Measurements from ENCODE around the gene GAS2L1.

GAS2L1 gene

DNA sequence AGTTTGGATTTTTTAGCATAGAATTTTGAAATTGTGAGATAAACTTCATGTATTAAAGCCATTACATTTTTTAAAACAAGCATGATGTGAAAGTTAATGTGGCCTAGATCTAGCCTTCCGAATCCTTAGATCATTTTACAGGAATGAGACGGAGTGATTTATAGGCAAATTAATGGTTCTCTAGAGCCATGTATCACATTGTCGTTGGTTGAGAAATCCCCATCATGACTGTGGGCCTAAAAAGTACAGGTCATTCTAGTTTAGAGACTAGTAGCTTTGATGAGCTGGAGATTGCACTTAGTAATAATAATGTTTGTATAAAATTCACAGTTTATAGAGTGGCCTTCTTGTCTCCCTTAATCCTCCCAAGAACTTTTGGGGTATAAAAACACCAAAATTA, 31.3 kb upstream of the GAS2L1 start:
- DNase-seq (ENCODE audit: low read depth in 2 of 2, low spot score in 1 of 2): no peak

DNA sequence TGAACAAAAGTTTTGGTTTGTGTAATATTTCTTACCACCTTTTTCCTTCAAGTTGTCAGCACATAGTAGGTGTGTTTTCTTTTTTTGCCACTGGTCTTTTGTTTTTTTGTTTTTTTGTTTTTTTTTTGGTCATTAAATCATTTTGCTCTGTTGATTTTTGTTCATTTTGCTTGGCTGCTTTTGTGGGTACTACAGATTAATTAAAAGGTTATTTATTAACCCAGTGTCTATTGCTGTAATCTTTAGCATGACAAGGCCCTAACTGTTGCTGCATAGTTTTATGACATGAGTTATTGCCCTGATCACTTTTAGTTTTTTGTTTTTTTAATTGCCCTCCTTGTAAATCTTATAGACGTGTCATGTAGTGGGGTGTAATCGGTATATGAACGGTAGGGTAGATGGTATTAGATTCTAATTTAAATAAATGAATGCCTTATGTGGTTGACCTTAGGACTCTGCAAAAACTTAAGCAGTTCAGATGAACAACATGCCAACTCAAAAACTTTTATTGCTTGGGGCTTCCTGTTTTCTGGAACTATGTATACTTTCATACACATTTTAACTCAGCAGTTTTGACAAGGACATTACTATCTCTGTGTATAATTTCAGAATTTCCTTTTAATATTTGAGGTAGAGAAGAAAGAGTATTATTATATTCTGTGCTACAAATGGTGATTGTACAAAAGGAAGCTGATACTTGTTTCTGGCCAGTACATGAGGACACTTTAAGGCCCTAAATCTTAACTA, 30.5 kb upstream of the GAS2L1 start:
- no peak for DNase-seq (ENCODE audit: low read depth in 2 of 2, low spot score in 1 of 2)

DNA sequence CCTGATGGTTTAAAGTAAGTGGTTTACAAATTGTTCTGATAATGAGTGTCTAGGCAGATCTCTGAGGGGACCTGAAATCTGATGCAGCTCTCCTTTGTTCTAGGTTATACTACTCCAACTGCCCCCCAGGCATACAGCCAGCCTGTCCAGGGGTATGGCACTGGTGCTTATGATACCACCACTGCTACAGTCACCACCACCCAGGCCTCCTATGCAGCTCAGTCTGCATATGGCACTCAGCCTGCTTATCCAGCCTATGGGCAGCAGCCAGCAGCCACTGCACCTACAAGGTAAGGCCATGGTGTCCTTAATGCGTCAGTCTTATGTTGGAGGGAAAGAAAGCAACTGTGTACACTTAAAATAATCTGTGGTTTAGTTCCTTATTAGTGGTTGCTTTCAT, 28.5 kb upstream of the GAS2L1 start:
- no peak for DNase-seq (ENCODE audit: low read depth in 2 of 2, low spot score in 1 of 2)

DNA sequence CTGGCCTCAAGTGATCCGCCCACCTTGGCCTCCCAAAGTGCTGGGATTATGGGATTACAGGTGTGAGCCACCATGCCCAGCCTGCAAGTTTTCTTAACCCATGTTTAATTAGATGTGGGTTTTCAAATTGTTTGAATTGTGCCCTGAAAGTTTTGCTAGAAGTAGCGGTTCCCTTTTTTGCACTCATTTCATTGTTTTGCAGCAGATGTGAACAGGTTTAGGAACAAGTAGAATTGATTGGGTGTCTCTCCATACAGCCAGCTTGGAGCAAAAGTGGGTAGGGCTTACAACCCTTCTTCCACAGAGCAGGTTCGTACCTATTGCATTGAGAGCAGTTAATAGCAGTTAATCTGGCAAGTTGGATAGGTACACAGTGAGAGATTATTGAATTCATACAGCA, 22.3 kb upstream of the GAS2L1 start:
- no peak for DNase-seq (ENCODE audit: low read depth in 2 of 2, low spot score in 1 of 2)

DNA sequence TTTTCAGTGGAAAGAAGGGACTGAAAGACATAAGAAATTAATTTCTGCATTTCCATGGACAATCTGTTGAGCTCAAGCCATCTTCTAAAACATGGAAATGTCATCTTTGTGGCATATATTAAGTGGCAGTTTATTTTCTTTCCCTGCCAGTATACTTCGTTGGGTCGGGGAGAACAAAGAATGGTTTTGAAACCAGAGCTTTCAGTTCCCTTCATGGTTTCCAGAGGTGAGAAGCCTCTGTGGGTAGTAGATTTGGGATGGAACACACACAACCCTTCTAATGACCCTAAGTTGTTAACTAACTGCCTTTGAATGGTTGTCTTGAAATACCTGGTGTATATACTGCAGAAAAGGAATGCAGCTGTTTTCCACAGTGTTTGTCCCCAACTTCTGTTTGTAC, 17.6 kb upstream of the GAS2L1 start:
- no peak for DNase-seq (ENCODE audit: low read depth in 2 of 2, low spot score in 1 of 2)

DNA sequence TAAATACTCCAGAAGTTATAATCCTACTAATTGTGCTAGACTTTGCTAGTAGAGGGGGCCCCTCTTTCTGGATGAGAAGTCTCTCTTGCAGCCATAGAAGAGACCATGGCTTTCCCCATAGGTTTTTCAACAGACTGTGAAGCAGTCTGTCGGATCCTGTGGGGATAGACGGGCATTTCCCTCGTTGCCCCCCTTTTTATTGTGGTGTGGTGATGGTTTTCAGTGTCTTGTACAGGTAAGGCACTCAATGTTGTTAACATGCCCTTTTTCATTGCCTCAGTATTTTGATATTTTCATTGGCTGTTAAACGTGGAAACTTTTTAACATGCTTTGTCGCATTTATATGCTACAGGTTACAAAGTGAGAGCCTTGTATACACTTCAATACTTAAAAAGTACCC, 16.4 kb upstream of the GAS2L1 start:
- DNase-seq (ENCODE audit: low read depth in 2 of 2, low spot score in 1 of 2): no peak

DNA sequence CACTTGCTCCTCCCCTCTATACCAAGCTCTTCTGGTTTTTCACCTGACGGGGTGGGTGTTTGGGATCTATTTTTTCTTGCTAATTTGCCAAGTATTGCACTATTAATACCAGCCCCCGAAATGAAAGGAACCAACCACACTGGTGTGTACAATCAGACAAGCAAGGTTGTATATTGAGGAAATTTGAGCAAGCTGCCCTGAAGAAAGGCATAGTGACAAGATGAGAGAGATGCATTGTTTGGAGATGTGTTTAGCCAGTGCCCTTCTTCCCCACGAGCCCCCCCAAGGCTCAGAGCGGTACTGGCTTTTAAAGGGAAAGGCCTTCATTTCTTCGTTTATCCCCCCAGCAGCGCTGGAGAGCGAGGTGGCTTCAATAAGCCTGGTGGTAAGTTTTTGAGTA, 15.2 kb upstream of the GAS2L1 start:
- no peak for DNase-seq (ENCODE audit: low read depth in 2 of 2, low spot score in 1 of 2)

DNA sequence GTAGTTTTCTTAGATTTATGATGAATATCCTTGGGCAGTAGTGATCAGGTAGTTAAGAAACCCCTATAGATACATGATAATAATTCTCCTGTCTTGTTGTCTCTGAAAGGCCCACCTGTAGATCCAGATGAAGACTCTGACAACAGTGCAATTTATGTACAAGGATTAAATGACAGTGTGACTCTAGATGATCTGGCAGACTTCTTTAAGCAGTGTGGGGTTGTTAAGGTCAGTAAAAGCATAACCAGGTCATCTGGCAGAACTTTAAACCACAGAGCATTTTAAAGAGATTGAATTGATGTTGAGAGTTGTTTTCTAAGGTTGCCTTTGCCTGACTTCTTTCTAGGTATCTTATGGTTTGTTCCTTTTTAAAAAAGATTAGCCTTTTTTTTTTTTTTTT, 14.1 kb upstream of the GAS2L1 start:
- DNase-seq (ENCODE audit: low read depth in 2 of 2, low spot score in 1 of 2): no peak

DNA sequence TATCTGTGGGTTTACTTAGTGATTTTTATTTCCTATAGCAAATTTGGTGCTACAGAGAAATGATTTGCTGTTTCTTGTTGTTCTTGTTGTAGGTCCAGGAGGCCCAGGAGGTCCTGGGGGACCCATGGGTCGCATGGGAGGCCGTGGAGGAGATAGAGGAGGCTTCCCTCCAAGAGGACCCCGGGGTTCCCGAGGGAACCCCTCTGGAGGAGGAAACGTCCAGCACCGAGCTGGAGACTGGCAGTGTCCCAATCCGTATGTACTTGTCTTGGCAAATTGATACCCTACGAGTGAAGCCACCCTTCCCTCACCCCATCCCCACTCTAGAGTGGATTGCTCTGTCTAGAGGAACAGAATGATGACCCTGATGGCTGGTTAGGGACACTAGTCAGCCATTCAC, 7.8 kb upstream of the GAS2L1 start:
- DNase-seq (ENCODE audit: low read depth in 2 of 2, low spot score in 1 of 2): no peak

DNA sequence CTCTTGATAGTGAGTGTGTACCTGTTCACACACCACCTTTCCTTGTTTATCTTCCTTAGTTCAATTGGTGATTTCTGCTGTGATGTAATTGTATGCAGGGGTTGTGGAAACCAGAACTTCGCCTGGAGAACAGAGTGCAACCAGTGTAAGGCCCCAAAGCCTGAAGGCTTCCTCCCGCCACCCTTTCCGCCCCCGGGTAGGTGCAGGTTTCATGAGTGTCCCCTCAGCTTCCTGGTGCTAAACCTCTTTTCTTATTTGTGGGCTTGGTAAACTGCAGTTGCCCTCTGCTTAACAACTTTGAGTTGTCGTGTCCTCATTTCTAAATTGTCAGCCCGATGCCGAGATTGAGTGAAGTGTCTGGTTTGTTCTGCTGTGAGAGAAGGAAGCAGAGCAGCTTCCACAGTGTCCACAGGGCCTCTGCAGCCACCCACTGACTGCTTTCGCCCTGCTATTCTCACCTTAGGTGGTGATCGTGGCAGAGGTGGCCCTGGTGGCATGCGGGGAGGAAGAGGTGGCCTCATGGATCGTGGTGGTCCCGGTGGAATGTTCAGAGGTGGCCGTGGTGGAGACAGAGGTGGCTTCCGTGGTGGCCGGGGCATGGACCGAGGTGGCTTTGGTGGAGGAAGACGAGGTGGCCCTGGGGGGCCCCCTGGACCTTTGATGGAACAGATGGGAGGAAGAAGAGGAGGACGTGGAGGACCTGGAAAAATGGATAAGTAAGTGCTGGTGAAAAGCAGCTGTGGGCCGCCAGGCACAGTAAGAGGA, 7.1 kb upstream of the GAS2L1 start:
- no peak for DNase-seq (ENCODE audit: low read depth in 2 of 2, low spot score in 1 of 2)

DNA sequence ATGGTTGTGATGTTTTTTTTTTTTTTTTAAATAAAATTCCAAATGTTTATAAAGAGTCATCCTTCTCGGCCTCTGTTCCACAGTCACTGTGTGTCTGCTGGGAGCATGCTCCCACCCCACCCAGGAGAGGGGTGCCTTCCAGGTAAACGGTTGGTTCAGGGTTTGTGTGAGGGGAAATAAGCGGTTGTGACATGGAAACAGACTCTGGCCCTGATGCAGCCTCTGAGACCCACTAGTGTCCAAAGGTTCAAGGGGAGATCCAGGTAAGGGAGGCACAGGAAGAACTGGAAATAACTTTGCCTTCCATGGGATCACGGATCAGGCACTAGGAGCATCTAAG, 6.0 kb upstream of the GAS2L1 start:
- no peak for DNase-seq (ENCODE audit: low read depth in 2 of 2, low spot score in 1 of 2)

DNA sequence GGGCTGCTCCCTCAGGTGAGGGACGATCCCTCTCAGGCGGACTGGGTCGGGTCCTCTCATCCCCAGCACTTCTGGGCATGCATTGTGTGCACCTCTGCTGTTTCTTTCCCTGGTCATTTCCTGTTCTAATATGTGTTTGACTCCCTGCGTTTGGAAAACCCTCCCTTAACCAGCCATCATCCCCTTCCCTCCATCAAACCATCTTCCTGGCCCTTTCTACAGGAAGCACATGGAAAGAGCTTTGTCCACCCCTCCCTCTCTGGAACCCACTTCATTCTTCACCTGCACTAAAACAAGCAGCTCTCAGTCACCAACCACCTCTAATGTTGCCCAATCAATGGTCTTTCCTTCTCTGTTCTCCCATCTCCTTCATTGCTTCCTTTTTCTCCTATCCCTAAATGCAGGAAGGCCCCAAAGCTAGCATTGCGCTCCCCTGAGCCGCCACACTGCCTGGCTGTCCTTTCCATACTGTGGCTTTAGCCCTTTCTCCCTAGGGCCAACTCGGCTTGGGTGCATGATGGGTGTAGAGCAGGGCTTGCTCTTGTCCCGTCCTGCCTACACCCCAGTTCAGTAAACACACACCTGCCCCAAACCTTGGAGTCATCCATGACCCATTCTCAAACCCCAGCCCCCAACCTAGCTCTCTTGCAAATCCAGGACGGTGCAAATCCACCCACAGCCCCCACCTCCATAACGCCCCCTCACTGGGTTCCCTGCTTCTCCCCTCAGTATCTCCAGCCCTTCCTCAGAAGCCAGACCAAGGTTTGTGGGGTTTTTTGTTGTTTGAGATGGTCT, 5.4 kb upstream of the GAS2L1 start:
- no peak for DNase-seq (ENCODE audit: low read depth in 2 of 2, low spot score in 1 of 2)

DNA sequence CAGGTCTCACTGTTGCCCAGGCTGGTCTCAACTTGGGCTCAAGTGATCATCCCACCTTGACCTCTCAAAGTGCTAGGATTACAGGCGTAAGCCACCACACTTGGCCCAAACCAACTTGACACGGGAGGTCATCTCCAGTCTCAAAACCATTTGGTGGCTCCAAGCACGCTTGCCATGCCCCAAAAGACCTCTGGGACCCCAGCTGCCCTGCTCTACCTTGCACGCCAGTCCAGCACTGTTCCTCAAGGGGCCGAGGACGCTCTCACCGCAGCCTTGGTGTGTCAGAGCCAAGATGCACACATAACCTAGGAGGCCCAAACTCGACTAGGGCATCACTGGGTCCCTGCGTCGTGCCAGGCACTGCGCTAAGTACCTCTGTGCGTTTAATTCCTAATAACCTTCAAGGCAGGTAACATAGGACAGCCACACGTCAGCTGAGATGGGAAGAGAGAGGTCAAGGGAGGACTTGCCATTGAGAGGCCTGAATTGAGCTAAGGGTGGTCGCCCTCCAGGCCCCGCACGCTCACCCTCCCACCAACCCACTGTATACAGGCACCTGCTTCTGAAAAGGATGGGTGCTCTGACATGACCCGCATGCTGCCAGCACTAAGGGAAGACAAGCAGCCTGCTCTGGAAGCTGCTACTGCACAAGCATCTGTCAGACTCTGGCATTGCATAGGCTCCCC, 4.6 kb upstream of the GAS2L1 start:
- no peak for DNase-seq (ENCODE audit: low read depth in 2 of 2, low spot score in 1 of 2)

DNA sequence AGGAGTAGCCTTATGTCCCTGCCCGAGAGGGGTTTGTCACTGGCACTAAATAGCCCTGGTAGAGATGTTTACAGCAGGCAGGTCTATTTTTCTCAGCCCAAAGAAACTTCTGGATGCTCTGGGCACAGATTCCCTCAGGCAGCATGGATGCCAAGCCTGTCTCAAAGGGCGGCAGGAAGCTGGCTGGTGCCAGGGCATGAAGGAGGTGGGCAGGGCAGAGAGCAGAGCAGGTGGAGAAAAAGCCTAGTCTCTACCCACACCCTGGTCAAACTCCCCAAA, 4.1 kb upstream of the GAS2L1 start:
- no peak for DNase-seq (ENCODE audit: low read depth in 2 of 2, low spot score in 1 of 2)

DNA sequence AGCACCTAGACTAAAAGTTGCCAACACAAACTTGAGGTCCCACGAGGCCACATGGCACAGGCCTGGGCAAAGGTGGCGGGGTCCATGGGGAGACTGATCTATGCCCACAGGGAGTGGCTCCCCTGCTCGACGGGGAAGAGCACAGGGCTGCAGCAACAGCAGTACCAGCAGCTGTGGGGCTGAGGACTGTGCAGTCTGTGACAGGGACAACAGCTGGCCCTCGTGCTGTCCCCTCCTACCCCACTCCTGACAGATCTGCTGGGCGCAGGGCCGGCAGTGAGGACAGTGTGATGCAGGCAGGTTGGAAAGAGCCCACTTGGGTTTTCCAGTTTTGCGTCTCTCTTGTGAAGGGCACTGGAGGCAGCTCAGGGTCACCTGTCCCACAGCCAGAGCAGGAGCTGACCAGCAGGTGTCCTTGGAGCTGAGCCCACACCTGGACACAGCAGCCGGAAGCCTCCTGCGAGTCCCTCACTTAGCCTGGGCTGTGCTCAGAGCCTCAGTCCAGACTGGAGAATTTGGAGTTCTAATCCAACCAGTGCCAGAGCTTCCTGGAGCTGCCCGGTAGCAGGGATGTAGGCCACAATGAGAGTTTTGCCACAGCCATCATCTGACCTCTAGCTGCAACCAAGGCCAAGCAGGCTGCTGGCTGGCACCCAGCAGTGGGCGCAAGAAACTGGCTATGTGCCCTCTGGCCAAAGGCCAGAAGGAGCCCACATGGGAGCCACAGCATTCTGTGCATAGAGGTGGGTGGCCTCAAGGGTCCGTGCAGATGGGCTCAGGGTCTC, 3.6 kb upstream of the GAS2L1 start:
- no peak for DNase-seq (ENCODE audit: low read depth in 2 of 2, low spot score in 1 of 2)

DNA sequence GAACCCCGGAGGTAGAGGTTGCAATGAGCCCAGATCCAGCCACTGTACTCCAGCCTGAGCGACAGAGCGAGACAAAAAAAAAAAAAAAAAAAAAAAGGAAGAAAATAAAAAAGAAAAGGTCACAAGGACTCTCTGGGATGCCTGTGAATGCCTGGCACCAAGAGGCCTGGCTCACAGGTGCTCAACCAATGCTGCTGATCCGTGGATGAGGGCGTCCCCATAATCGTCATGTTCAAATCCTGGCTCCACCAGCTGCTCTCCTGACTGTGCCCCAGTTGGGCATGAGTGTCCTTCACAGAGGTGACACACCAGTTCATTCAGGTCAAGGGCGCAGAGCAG, 645 bp upstream of the GAS2L1 start:
- no peak for DNase-seq (ENCODE audit: low read depth in 2 of 2, low spot score in 1 of 2)

DNA sequence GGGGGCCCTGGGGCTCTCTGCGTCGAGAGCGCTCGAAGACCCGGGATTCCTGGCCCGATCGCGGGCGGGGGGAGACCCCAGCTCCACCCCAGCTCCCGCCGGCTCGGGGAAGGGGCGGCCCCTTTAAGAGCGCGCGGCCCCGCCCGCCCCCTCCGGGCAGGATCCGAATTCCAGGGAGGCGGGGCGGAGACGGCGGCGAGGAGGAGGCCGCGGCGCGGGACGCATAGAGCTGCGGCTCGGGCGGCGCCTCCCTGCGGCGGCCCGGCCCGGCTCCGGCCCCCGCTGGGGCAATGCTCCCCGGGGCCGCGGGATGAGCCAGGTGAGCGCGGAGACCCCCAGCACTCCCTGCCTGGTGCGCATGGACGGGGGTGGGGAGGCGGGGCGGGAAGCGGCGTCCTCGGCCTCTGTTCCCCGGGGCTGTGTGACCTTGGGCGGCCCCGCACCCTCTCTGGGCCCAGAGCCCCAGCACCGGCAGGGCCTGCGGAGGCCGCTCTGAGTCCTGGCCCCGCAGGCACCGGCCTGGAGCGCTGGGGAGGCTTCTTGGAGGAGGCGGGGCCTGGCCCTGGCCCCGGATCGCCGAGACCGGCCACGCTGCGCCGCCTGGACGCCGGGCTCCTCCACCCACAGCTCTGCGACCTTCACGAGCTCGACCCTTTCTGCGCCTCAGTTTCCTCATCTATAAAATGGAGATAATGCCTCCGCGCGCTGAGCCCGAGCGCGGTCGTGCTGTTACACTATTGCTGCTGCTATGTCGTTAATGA, 565 bp downstream of the GAS2L1 start:
- DNase-seq (ENCODE audit: low read depth in 2 of 2, low spot score in 1 of 2): no peak

DNA sequence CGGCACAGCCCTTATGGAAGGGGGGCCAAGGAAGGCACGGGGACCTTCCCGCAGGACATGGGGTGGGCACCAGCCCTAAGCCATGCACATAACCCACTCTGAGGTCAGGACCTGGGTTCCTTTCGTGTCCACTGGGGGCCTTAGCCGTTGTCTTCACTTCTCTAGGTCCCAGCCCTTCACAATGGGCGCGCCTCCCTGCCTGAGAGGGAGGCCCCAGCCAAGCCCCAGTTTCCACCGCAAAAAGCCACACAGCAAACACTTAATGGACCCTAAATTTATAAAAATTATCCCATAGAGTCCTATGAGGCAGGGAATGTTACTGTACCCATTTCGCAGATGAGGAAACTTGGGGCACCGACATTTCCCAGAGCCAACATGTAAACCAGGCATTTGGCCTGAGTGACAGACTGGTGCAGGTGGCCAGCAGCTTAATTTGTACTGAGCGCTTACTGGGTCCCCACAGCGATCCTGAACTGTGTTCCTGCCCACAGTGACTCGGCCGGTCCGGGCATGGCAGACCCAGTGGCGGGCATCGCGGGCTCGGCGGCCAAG, 1.2 kb downstream of the GAS2L1 start:
- DNase-seq (ENCODE audit: low read depth in 2 of 2, low spot score in 1 of 2): no peak

DNA sequence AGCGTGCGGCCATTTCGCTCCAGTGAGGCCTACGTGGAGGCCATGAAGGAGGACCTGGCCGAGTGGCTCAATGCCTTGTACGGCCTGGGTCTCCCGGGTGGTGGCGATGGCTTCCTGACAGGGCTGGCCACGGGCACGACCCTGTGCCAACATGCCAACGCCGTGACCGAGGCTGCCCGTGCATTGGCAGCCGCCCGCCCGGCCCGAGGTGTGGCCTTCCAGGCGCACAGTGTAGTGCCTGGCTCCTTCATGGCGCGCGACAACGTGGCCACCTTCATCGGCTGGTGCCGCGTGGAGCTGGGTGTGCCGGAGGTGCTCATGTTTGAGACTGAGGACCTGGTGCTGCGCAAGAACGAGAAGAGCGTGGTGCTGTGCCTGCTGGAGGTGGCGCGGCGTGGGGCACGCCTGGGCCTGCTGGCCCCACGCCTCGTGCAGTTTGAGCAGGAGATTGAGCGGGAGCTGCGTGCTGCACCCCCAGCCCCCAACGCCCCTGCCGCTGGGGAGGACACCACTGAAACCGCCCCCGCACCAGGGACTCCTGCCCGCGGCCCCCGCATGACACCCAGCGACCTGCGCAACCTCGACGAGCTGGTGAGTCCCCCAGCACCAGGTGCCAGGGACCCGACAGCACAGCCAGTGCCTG, 1.8 kb downstream of the GAS2L1 start:
- DNase-seq (ENCODE audit: low read depth in 2 of 2, low spot score in 1 of 2): no peak

DNA sequence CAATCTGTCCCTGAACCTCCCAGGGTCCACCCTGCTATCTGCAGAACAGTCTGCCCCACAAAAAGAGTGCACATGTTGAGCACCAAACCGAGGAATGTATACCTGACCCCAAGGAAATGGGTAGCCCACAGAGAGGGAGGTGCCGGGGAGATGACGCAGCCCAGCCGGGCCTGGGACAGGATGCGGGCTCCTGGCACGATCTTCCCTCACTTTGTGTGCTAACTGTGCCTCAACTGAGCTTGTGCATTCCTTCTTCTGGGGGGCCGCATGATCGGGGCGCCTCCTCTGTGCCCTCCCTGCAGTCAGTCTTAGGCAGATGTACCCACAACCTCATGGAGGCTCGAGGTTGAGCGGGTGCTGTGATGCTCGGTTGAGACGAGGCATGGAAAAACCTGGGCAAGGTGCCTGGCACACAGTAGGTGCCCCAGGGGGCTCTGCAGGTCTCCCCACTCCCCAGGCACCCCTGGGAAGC, 2.4 kb downstream of the GAS2L1 start:
- DNase-seq (ENCODE audit: low read depth in 2 of 2, low spot score in 1 of 2): no peak
